Ovary (tissue), 9 donors: Measurements from ENCODE around the gene SINHCAF. TPM values are rescaled to one million over a fixed set of nuclear protein-coding genes. Genes with fewer than 3 reads are reported as not detected.
"Not testable (repeated sequence)": the region's sequence is repeated elsewhere in the genome, so short reads cannot be mapped to it uniquely, and the experiment has no call there.

Source experiments
- DNase-seq, 5 donors: peaks; one replicate each; pipeline ENCODE4 v3.0.0-alpha.2; 2019 to 2020
- H3K27ac ChIP-seq, 2 donors: fragments of 200-600 bp; one replicate each; pipeline versions ENCODE4 v1.5.1 to v1.8.0; 2019 to 2022
- H3K27me3 ChIP-seq: fragments of 200-600 bp; one replicate; pipeline ENCODE4 v1.8.0; 2022
- H3K36me3 ChIP-seq: fragments of 200-600 bp; sonication (generic); one replicate; pipeline ENCODE4 v1.5.1; 2019
- H3K4me1 ChIP-seq: one replicate; pipeline ENCODE4 v1.8.1; 2013; ENCODE audit warnings: mild to moderate bottlenecking, moderate library complexity; ENCODE audit not compliant: insufficient read depth
- H3K4me3 ChIP-seq: fragments of 200-600 bp; sonication (generic); one replicate; pipeline ENCODE4 v1.5.1; 2017
- H3K9me3 ChIP-seq, 2 donors: fragments of 200-600 bp in 1 of 2; sonication (generic) in 1 of 2; one replicate each; pipeline versions ENCODE4 v1.5.1 to v1.8.1; 2013 to 2019; ENCODE audit warnings: mild to moderate bottlenecking in 1 of 2, moderate library complexity in 1 of 2
- CTCF ChIP-seq, 3 donors: fragments of 450-650 bp in 2 of 3; fragments of 200-600 bp in 1 of 3; IDR thresholded peaks; one replicate each; pipeline versions ENCODE4 v1.5.1 to v1.8.0; 2016 to 2022; ENCODE audit warnings: antibody characterized with exemption in 3 of 3, mild to moderate bottlenecking in 1 of 3
- EP300 ChIP-seq: sonication (generic); formaldehyde crosslinking; IDR thresholded peaks from one replicate; pipeline ENCODE4 v1.6.1; 2017; ENCODE audit warnings: antibody characterized with exemption
- POLR2A ChIP-seq: fragments of 450-650 bp; IDR thresholded peaks from one replicate; pipeline ENCODE4 v1.6.1; 2017; ENCODE audit warnings: antibody characterized with exemption, mild to moderate bottlenecking, moderate library complexity
- WGBS, 3 donors: extraction: QIAGEN DNeasy Blood & Tissue Kit in 1 of 3; methylation state at CpG; one replicate each; pipeline versions ENCODE4 v1.1.5 to v1.1.7; 2013 to 2017; 5-methylcytosine and 5-hydroxymethylcytosine counted together
- intact Hi-C, 4 donors: fragments of 100-400 bp; cut with DNase I; formaldehyde crosslinking; loops; one replicate each; pipeline versions ENCODE4 v1.11.0 to v1.15.1; 2022 to 2023
- polyA plus RNA-seq, 2 donors: library from polyadenylated mRNA; stranded (reverse); fragments of 200-250 nt in 1 of 2; fragments of 350-450 nt in 1 of 2; fragmentation: Illumina TruSeq in 1 of 2; extraction: RNeasy Lipid Tissue Mini Kit (QIAGEN cat#74804) in 1 of 2; gene quantifications; one replicate each; pipeline ENCODE4 v1.2.3, GENCODE V29; 2013 to 2014
- total RNA-seq, 7 donors: library from RNA; depleted of rRNA in 2 of 7; stranded (reverse); fragments of >200 nt in 2 of 7; fragmentation: NEBNext Ultra II Directional in 3 of 7; extraction: Animal tissue kit (Norgen Biotek cat#: 25700) in 3 of 7; gene quantifications; one replicate each; pipeline versions ENCODE4 v1.1.0 to v1.2.4, GENCODE V29; 2016 to 2023
- donor health status: DM: no; HTN: no; CAD: no; lungs with moderate emphysema.
- donor health status: DM: no; HTN: no; CAD: no.
- donor health status: Bipolar disorder and iron deficiency.
- donor health status: DM: yes; HTN: yes; CAD: no.
- donor health status: DM: no; HTN: no; CAD: no.
- donor health status: DM: yes; HTN: yes; CAD: no.

Gene SINHCAF
- total and polyA plus RNA-seq, 9 donors, result 40.7 to 86.0 (median 59.0) TPM

DNA sequence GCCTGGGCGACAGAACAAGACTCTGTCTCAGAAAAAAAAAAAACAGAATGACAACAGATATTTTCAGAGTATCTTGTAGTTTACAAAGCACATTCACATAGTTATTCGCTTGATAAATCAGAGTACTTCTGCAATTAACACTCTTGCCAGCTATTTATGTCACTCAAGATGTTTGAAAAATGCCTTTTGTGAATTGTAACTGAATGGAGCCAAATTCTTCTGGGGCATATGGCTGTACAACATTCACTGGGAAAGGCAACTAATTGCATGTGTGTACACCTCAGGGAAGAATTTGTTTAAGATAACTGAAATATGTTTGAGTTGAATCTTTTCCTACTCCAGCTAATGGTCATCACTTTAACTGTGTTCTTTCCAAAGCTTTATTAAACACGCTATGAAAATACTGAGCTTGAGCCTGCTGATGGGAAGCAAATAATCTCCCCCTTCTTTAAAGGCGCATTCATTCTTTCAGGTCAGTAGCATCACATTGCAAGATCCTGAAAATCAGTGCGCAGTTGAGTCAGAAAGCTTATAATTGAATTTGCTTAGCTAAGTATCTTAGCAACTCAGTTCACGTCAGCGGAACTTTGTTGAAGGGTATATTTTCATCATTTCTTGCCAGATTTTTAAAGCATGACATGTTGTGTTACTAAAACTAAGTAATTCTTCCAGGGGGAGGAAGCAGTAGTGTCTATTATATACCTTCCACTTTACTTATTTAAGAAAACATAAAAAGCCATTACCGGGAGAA, 66.6 kb downstream of the SINHCAF start:
- intact Hi-C loops, result no loop called here
- Histone ChIP-seq H3K9me3 (no peaks in the 10 kb centered on the region), H3K27me3 (no peaks in the 10 kb centered on the region), H3K27ac (no peak overlapping the region), H3K4me1 (no peaks in the 10 kb centered on the region), H3K36me3 (no peaks in the 10 kb centered on the region), H3K4me3 (no peak overlapping the region)
- WGBS, 3 donors, result 38 to 50% (median 44%) methylated on average over 8 of the region's 8 CpGs
- DNase-seq, result no peak
- TF ChIP-seq EP300 (no peak), POLR2A (no peak), CTCF (IDR thresholded peaks at IDR 0.05) (no peak)

DNA sequence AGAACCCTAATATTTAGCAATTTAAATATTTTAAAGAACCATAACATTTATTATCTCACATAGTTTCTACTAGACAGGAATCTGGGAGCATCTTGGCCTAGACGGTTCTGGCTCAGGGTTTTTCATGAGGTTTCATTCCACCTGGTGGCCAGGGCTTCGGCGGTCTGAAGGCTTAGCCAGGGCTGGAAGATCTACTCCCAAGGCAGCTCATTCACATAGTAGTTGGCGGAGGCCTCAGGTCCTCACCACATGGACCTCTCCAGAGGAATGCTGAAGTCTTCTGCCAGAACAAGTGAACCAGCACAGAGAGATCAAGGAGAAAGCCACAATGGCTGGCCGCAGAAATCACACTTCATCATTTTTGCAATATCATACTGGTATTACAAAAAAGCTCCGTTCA, 68.2 kb downstream of the SINHCAF start:
- H3K27me3 ChIP-seq, result no peaks in the 10 kb centered on the region
- no peak overlapping the region for H3K27ac ChIP-seq
- no peak for DNase-seq
- 75 to 87% (median 84%) methylated on average over 6 of the region's 6 CpGs for WGBS, 3 donors
- H3K9me3 ChIP-seq, result no peaks in the 10 kb centered on the region
- no peaks in the 10 kb centered on the region for H3K36me3 ChIP-seq
- H3K4me3 ChIP-seq, result no peak overlapping the region
- intact Hi-C loops, result no loop called here
- TF ChIP-seq EP300 (no peak), CTCF (IDR thresholded peaks at IDR 0.05) (no peak), POLR2A (no peak)
- H3K4me1 ChIP-seq, result no peaks in the 10 kb centered on the region

DNA sequence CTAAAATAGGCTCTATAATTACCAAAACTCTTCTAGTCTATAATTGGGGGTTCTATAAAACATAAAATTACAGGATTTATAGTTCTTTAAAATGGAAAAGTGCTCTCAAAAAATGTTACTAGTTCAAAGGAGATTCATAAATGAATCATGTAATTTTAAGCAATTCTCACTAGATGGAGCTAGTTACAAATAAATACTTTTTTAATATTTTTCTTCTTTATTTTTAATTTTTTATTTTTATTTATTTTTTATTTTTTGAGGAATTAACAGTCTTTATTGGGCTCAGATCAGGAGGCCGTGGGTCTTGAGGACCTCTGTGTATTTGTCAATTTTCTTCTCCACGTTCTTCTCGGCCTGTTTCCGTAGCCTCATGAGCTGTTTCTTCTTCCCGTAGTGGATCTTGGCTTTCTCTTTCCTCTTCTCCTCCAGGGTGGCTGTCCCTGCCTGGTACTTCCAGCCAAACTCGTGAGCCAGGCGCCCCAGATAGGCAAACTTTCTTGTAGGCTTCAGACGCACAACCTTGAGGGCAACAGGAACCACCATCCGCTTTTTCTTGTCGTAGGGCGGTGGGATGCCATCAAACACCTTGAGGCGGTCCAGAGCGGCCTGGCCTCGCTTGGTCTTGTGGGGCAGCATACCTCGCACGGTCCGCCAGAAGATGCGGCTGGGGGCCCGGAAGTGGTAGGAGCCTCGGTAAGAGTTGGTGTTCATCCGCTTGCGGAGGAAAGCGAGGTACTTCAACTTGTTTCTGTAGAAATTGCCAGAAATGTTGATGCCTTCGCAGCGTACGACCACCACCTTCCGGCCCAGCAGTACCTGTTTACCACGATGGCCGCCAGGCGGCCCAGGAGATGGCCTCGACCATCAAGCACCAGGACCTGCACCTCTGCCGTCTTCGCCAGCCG, 74.0 kb downstream of the SINHCAF start:
- not testable (repeated sequence) for H3K27me3 ChIP-seq

GRCh38 chr12:31250179-31250578, 75.8 kb downstream of the SINHCAF start:
- Histone ChIP-seq H3K9me3 (no peaks in the 10 kb centered on the region), H3K4me3 (no peak overlapping the region), H3K27me3 (no peaks in the 10 kb centered on the region), H3K36me3 (no peaks in the 10 kb centered on the region), H3K4me1 (no peaks in the 10 kb centered on the region), H3K27ac (no peak overlapping the region)
- no peak for DNase-seq
- intact Hi-C loops, result no loop called here
- 71 to 78% (median 76%) methylated on average over 6 of the region's 6 CpGs for WGBS, 3 donors
- TF ChIP-seq POLR2A (no peak), EP300 (no peak), CTCF (IDR thresholded peaks at IDR 0.05) (no peak)

More for the DNA sequence above, 74.0 kb downstream of the SINHCAF start:
- H3K4me1 ChIP-seq, H3K4me3 ChIP-seq, H3K27ac ChIP-seq, H3K36me3 ChIP-seq, intact Hi-C loops, H3K9me3 ChIP-seq: not testable (repeated sequence)
- peak in 1 of 5 donors; percentile 32 for DNase-seq
- WGBS, 3 donors, result 62 to 81% (median 63%) methylated on average over 34 of the region's 34 CpGs
